ENCODE measurements around the gene ARID4B. TPM values are rescaled to one million over a fixed set of nuclear protein-coding genes. Genes with fewer than 3 reads are reported as not detected.

ARID4B gene
- total and polyA plus RNA-seq, 2 of the 13 experiments (the other 11 are each of a cell fraction or from before 2014, with no cell fraction given): 9.7 to 24.6 TPM

GRCh38 chr1:235328271-235329138 is 526 bp upstream of the ARID4B start, which contains the start of gene GGPS1 (continued):
- TF ChIP-seq ARID5B (CRISPR knock-in tag; IDR thresholded peaks at IDR 0.05) (0 out of 2 replicates have a peak, but pooled peaks have one; percentile 26), ZNF563 (CRISPR knock-in tag; IDR thresholded peaks at IDR 0.05) (0 out of 2 replicates have a peak, but pooled peaks have one; percentile 56), NR2C2 (CRISPR knock-in tag; IDR thresholded peaks at IDR 0.05; ENCODE audit: borderline replicate concordance) (peak; percentile 85), ZNF577 (CRISPR knock-in tag; IDR thresholded peaks at IDR 0.05; ENCODE audit: borderline replicate concordance, low read depth) (no peak), ZNF570 (CRISPR knock-in tag; IDR thresholded peaks at IDR 0.05; ENCODE audit: borderline replicate concordance) (no peak), ZNF530 (CRISPR knock-in tag; IDR thresholded peaks at IDR 0.05; ENCODE audit: low read depth) (no peak), ZBTB20 (CRISPR knock-in tag; IDR thresholded peaks at IDR 0.05; ENCODE audit: borderline replicate concordance, low read depth) (peak; percentile 28; the same call in 1 of the 2 replicates), ZNF75D (CRISPR knock-in tag; IDR thresholded peaks at IDR 0.05; ENCODE audit: borderline replicate concordance) (no peak), FOSL1 (CRISPR knock-in tag; IDR thresholded peaks at IDR 0.05; ENCODE audit: borderline replicate concordance) (no peak), ZNF160 (CRISPR knock-in tag; IDR thresholded peaks at IDR 0.05) (no peak), MLX (CRISPR knock-in tag; IDR thresholded peaks at IDR 0.05) (no peak), SRF (IDR thresholded peaks at IDR 0.05; ENCODE audit: low read depth, low read length) (no peak), HOXA3 (CRISPR knock-in tag; IDR thresholded peaks at IDR 0.05) (no peak; the same call in 1 of the 2 replicates), CSRNP1 (CRISPR knock-in tag; IDR thresholded peaks at IDR 0.05) (no peak)
- TF ChIP-seq, protein P1, sequence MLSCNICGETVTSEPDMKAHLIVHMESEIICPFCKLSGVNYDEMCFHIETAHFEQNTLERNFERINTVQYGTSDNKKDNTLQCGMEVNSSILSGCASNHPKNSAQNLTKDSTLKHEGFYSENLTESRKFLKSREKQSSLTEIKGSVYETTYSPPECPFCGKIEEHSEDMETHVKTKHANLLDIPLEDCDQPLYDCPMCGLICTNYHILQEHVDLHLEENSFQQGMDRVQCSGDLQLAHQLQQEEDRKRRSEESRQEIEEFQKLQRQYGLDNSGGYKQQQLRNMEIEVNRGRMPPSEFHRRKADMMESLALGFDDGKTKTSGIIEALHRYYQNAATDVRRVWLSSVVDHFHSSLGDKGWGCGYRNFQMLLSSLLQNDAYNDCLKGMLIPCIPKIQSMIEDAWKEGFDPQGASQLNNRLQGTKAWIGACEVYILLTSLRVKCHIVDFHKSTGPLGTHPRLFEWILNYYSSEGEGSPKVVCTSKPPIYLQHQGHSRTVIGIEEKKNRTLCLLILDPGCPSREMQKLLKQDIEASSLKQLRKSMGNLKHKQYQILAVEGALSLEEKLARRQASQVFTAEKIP (CRISPR knock-in tag; IDR thresholded peaks at IDR 0.05; ENCODE audit: borderline replicate concordance): no peak
- TF ChIP-seq, protein P2, sequence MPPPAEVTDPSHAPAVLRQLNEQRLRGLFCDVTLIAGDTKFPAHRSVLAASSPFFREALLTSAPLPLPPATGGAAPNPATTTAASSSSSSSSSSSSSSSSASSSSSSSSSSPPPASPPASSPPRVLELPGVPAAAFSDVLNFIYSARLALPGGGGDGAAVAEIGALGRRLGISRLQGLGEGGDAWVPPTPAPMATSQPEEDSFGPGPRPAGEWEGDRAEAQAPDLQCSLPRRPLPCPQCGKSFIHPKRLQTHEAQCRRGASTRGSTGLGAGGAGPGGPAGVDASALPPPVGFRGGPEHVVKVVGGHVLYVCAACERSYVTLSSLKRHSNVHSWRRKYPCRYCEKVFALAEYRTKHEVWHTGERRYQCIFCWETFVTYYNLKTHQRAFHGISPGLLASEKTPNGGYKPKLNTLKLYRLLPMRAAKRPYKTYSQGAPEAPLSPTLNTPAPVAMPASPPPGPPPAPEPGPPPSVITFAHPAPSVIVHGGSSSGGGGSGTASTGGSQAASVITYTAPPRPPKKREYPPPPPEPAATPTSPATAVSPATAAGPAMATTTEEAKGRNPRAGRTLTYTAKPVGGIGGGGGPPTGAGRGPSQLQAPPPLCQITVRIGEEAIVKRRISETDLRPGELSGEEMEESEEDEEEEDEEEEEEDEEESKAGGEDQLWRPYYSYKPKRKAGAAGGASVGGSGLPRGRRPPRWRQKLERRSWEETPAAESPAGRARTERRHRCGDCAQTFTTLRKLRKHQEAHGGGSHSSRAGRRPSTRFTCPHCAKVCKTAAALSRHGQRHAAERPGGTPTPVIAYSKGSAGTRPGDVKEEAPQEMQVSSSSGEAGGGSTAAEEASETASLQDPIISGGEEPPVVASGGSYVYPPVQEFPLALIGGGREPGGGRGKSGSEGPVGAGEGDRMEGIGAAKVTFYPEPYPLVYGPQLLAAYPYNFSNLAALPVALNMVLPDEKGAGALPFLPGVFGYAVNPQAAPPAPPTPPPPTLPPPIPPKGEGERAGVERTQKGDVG (CRISPR knock-in tag; IDR thresholded peaks at IDR 0.05; ENCODE audit: borderline replicate concordance): no peak

All from HepG2 (cell line).